HG03439 (cell line): ENCODE data around the gene C11orf52.
"Not testable (repeated sequence)": the region's sequence is repeated elsewhere in the genome, so short reads cannot be mapped to it uniquely, and the experiment has no call there.

Source experiments
- ATAC-seq: cut with Tn5 transposase; IDR thresholded peaks from one replicate; pipeline ENCODE4 v1.9.1; 2021; ENCODE audit warnings: mild to moderate bottlenecking, moderate library complexity; ENCODE audit not compliant: unreplicated experiment

C11orf52 gene

DNA sequence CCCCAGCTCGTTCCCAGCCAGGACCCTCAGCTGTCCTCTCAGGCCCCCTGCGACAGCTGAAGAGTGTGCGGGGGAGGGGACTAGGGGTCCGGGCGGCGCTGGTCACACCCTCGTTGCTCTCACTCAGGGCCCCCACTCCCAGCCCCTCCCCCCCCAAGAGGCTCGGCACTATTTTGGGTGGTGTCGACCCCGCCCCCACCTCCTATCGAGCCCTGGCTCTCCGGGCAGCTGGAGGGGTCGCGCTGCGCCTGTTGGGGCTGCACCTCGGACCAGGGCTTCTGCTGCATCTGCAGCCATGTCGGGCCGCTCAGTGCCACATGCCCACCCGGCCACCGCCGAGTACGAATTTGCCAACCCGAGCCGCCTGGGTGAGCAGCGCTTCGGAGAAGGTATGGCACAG, 6.2 kb upstream of the C11orf52 start, which contains the start of gene HSPB2:
HSPB2 (plus strand) TSS at position 200 of the 400 bp plus-strand sequence; CDS start at position 296, 96 bp downstream.
- ATAC-seq: no peak

DNA sequence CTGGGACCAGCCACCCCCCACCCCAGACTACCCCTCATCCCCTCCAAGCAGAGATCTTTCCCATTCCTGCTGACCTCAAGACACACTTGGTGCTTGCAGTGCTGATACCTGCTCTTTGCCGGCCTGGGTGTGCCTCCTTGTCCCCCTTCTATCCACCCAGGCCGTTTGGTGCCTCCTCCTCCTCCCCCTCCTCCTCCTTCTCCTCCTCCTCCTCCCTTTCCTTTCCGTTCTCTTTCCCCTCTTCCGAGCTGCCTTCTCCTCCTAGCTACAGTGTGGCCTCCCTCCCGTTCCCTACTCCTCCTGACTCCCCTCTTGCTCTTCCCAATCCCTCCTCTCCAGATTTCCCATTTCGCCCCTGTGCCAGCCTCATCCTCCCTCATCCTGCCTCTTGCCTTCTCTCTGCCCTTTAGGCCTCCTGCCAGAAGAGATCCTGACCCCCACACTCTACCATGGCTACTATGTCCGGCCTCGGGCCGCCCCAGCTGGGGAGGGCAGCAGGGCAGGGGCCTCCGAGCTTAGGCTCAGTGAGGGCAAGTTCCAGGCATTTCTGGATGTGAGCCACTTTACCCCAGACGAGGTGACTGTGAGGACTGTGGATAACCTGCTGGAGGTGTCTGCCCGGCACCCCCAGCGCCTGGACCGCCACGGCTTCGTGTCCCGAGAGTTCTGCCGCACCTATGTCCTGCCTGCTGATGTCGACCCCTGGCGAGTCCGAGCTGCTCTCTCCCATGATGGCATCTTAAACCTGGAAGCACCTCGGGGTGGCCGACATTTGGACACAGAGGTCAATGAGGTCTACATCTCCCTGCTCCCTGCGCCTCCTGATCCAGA, 5.5 kb upstream of the C11orf52 start:
- ATAC-seq: no peak

DNA sequence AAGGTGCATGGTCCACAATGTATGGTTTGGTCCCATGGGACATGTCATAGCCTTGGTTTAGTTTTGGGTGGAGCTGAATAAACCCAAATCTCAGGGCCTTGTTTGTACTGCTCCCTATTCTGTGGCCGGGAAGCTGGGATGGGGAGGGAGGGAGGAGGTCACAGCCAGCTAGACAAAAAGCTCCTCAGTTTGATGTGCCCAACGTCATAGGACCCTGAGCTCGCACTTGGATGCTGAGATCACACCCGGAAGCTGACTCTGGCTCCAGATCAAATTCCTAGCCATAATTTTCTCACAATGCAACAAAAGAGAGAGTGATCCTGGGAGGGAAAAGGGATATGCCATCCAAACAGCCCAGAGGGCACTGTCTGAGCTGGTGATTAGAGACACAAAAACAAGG, 4.7 kb upstream of the C11orf52 start:
- no peak for ATAC-seq

DNA sequence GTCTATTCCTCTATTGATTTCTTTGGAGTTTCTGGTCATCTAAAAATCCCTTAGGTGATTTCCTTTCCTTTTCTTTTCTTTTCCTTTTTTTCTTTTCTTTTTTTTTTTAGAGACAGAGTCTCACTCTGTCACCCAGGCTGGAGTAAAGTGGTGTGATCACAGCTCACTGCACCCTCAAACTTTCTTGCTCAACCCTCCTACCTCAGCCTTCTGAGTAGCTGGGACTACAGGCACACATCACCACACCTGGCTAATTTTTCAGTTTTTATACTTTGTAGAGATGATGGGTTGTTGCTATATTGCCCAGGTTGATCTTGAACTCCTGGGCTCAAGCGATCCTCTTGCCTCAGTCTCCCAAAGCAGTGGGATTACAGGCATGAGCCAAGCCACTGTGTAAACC, 1.9 kb upstream of the C11orf52 start:
- ATAC-seq: no peak

DNA sequence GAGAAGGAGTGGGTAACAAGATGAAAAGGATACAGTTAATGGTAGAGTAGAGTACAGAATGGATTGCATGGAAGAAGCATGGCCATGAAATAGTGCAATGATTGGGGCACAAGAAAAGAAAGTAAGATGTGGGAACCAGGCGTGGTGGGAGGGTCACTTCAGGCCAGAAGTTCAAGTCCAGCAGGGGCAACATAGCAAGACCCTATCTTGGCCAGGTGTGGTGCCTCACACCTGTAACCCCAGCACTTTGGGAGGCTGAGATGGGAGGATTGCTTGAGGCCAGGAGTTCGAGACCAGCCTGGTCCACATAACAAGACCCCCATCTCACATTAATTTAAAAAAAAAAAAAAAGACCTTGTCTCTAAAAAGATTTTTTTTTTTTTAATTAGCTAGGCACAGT, 1.4 kb upstream of the C11orf52 start:
- ATAC-seq: no peak

DNA sequence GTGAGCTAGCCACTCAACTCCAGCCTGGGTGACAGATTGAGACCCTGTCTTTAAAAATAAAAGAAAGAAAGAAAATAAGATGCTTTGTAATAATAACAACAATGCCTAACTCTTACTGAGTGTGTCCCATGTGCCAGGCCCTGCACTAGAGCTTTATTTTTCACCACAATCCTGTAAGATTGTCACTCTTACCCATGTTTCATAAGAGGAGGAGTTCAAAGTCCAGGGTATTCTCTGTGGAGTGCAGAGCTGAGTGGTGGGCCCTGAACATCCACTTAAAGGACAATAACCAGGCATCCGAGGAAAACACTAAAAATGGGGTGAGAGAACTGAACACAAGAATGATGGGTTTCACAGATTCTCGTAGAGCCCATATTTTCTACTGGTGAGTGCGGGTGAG, 925 bp upstream of the C11orf52 start:
- no peak for ATAC-seq

DNA sequence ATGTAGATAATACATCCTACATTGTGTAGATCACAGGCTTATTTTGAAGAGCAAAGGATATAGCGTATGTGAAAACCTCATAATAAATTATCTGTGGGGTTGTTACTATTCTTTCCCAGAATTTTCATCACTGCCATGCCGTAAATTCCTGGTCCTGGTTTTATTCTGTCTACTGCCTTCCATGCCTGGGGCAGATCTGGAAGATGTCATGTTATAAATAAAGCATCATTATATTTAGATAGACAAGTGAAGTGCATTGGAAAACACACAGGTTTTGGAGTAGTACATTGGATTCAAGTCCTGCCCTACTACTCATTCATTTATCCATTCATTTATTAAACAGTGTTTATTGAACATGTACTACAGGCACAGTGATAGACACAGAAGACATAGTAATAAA, 2.2 kb downstream of the C11orf52 start:
- no peak for ATAC-seq

DNA sequence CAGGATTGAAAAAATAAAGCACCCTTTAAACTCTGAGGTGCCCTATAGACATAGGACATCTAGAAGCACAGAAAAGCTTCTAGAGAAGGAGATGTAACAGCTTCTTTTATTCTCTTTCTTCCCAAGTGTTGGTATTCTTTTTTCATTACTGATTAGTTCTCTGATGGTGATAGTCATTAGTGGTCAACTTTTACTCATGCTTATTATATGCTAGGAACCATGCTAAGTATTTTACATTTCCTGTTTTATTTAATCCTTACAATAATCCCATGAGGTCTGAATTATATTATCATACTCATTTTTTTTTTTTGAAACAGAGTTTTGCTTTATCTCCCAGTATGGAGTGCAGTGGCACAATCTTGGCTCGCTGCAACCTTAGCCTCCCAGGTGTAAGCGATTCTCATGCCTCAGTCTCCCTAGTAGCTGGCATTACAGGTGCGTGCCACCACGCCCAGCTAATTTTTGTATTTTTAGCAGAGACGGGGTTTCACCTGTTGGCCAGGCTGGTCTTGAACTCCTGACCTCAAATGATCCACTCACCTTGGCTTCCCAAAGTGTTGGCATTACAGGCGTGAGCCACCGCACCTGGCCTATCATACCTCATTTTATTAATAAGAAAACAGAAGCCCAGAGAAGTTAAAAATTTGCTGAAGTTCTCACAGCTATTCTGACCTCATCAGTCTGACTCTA, 3.0 kb downstream of the C11orf52 start:
- ATAC-seq: no peak

DNA sequence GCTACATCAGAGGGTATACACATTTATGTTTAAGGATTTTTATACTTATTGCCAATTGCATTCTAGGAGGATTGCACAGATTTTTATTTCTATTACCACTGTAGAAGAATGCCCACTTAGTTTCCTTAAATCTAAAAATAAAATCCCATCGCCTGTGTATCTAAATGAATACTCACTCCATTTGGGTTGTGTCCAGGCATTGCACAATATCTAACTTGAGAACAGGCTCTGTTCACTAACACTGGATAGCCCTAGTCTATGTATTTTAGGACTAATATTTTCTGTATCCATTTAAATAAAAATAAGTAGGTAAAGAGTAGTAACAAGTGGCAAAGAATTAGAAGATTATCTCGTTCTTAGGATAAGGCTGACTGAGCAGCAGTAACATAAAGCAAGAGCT, 4.1 kb downstream of the C11orf52 start:
- ATAC-seq: no peak

DNA sequence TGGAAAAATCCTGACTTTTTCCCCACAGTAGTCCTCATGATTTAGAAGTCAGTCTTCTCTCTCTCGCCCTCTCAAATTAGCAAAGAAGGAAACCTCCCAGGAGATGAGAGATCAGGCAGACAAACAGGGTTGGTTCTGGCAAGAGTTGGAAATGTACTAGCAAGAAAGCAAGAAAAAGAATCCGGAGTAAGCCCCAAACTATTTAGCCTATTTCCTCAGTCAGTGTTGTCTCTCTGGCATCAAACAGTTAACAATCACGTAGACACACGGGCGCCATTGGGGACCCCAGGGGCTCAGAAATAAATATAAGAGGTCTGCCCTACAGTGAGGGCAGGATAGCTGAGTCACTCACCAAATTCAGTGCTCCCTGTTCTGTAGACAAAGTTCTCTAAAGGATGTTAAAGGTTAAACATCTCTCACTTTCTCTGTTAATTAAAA, 4.7 kb downstream of the C11orf52 start:
- no peak for ATAC-seq

DNA sequence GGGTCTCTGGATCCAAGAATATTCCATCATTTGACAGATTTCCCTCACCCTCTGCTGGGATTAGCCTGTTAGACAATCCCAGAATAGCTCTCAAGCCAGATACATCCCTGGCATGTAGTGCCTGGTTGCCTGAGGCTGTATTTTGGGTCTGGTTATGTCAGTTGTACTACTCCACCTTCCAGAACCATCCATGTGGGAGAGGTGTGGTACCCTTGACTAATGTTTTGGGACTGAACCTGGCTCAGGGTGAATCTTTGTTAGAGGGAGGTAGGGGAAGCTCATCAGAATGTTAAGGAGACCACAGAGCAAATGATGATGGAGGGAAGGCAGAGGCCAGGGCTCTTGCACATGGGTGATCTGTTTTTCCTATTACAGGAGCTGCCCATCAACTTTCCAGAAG, 5.2 kb downstream of the C11orf52 start:
- no peak for ATAC-seq

DNA sequence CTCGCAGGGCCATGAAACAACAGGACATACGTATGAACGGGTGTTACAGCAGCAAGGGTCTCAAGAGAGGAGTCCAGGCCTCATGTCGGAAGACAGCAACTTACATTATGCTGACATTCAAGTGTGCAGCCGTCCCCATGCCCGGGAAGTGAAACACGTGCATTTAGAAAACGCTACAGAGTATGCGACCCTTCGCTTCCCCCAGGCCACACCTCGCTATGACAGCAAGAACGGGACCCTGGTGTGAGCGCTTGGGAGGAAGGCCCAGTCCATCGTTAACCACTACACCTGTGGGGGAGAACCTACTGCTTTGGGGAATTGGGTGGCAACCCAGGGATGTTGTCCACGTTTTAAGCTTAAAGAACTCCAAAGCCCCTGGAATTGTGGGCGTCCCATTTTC, 7.2 kb downstream of the C11orf52 start:
- ATAC-seq: no peak

DNA sequence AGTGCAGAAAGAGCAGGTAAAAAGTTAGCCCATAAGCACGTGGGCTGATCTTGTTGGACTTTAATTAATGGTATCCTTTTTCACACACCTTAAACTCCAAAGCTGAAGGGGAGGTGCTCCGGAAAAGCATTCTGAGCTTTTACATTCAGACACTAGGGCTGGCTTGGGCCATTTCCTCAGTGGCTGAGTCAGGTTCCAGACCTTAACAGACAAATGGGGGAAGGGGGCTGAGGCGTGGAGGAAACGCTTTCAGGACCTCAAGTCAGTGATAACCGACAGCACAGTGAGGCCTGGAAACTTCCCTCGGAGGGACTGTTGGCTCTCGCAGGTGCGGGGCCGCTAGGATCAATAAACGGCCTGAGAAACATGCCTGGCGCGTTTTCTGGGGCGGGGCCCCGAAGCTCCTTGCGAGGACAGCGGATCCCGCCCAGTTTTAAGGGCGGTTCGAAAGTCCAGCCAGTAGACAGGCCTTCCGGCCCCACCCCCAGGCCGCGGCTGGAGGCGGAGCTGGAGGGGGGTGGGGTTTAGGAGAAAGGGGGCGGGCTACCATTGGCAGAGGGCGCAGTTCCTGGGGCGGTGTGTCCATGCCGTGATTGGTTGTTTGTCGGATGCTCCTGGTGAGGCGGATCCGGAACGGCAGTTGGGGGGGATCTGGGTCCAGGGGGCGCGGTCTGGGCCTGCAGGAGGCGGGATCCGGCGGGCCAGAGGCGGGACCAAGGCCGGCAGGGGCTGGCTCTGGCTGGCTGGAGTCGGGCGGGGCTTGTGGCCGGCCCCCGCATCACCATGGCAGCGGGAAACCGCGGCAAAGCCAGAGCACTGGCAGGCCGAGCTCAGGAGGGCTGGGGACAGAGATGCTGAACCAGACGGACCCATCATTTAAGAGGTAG, 8.0 kb downstream of the C11orf52 start:
- ATAC-seq: peak; percentile 92

DNA sequence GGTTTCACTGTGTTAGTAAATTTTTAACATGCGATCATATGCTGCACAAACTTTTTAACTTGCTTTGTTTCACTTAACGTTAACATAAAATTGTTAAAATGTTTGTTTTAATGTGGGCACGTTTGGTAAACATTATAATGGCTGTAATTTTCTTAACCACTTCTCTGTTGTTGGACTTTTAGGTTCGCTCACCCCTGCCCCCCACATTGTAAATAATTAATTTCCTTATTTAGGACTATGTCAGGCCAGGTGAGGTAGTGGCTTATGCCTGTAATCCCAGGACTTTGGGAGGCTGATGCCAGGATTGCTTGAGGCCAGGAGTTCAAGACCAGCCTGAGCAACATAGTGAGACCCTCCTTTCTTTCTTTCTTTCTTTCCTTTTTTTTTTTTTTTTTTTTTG, 11.8 kb downstream of the C11orf52 start:
- ATAC-seq: no peak

DNA sequence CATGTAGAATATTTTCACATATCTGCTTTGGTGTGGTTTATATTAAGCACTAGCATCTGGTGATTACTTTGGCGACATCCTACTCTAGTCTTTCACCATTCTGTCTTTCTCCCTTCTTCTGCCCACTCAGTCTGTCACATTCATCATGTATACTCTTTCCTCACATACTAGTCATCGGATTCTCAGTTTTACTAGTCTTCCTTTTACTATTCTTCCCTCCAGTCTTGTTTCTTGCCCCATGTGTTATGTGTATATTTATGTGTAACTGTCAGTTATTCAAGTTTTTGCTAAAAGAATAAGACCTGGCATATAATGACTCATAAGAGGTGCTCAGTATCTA, 13.9 kb downstream of the C11orf52 start:
- ATAC-seq: no peak

DNA sequence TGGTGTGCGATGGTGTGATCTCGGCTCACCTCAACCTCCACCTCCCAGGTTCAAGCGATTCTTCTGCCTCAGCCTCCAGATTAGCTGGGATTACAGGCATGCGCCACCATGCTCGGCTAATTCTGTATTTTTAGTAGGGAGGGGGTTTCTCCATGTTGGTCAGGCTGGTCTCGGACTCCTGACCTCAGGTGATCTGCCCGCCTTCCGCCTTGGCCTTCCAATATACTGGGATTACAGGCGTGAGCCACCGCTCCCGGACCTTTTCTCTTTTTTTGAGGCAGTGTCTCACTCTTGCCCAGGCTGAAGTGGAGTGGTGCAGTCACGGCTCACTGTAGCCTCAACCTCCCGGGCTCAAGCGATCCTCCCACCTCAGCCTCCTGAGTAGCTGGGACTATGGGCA, 14.5 kb downstream of the C11orf52 start:
- not testable (repeated sequence) for ATAC-seq

DNA sequence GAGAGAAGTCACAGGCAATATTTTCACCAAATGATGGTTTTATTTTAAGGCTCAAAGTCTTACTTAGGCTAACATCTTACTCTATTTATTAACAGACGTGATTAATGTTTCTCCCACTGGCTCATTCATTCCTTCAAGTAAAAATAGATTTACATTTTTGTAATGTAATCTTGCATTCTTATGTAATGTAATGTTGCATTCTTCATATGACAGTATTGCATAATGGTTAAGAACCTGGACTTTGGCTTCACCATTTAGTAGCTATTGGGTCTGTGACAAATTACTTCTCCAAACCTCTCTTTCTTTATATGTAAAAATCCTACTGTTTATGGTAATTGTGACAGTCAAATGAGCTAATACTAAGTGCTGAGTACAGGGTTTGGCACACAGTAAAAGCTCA, 15.2 kb downstream of the C11orf52 start:
- ATAC-seq: no peak

DNA sequence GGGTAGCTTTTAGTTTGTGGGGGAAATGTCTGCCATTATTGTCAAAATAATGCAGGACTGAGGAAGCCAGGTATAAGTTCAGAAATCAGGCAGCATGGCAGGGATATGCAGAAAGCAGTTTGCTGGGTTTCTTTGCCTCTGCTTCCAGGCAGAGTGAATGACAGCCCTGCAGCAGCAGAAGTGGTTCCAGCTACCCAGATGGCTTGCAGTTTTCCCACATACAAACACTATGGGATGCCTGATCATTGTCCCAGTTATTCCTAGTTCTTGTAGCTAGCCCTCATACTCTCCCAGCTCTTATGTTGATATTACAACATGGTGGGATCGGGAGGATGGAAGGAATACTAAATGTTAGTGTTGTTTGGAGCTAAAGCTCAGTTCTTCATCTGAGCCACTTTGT, 15.6 kb downstream of the C11orf52 start:
- no peak for ATAC-seq

DNA sequence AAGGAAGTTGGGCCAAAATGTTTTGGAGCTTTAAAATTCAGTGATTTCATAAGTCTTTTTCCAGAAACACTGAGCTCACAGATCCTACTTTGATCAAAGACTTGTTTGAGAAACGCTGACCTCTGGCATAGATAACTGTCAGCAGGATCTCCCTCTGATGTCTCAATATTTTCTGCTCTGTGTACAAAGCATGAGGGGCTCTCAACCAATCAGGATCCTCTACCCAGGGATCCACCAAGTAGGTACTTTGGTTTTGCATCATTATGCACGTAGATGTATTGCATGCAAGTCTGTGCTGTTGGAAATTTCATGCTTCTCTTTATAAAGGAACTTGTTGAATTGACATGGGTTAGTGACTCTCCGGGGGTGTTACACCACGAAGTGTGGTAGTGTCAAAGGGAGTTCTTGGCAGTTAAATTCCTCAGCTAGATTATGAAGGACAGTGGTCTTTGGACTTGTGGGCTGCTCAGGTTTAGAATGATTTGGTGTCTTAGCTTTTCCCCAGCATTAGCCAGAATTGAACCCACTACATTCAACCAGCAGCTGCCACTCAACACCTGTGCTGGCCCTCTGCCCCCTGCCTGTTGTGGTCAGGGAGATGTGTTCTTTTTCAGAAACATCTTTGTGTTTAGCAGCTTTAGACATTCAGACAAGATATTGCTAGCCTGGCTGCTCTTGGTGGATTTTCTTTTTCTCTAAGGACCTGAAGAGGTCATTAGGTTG, 16.8 kb downstream of the C11orf52 start:
- no peak for ATAC-seq

DNA sequence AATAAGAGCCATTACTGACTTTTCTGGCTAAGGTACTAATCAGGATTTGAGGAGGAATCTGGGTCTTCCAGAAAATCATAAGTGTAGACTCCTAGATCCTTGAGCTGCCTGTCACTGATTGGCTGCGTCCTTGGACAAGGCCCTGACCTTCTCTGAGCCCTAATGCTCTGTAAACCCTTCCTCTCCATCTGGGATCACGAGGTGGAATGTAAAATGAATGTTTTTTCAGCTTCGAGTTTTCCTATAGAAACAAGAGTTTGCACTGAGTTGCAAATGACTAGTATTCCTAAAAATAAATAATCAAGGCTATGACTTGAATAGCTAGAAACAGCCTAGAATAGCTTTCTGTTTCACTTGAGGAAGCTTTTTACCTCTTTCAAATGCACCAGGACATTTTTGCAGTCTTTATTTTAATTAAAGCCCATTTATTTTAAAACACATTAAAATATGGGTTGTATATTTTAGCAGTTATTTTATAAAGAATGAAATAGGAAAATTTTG, 17.4 kb downstream of the C11orf52 start:
- ATAC-seq: no peak

DNA sequence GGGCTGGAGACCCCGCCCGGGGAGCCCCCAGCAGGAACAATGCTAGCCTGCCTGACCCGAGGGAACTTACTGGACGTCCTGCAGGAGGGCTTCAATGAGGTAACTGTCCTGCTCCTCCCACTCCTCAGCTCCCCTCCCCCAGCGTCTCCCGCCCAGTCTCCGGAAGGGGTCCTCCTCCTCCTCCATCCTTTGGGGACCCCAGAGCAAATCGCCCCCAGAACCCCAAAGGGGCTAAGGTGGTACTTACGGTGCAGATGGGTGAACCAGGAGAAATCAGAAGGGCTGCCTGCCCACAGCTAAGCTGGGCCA, 18.7 kb downstream of the C11orf52 start:
- no peak for ATAC-seq
